IPS-18a (cell line): ENCODE results near the gene SKAP1.

ENCODE experiments used
- H3K27ac ChIP-seq: one replicate; pipeline ENCODE4 v1.5.1; 2013; ENCODE audit warnings: low read length
- H3K27me3 ChIP-seq: one replicate; pipeline ENCODE4 v1.6.1; 2013; ENCODE audit warnings: mild to moderate bottlenecking, low read length; ENCODE audit not compliant: control insufficient read depth, insufficient read depth
- H3K36me3 ChIP-seq: one replicate; pipeline ENCODE4 v1.6.1; 2013; ENCODE audit warnings: low read depth, low read length; ENCODE audit not compliant: control insufficient read depth
- H3K4me1 ChIP-seq: one replicate; pipeline ENCODE4 v1.6.1; 2013; ENCODE audit warnings: low read depth, low read length; ENCODE audit not compliant: control insufficient read depth
- H3K4me3 ChIP-seq: one replicate; pipeline ENCODE4 v1.5.1; 2013; ENCODE audit warnings: low read length
- H3K9ac ChIP-seq: one replicate; pipeline ENCODE4 v1.6.1; 2013; ENCODE audit warnings: mild to moderate bottlenecking, low read length, moderate library complexity
- H3K9me3 ChIP-seq: one replicate; pipeline ENCODE4 v1.6.1; 2013; ENCODE audit warnings: low read depth, low read length; ENCODE audit not compliant: control insufficient read depth

SKAP1 gene

DNA sequence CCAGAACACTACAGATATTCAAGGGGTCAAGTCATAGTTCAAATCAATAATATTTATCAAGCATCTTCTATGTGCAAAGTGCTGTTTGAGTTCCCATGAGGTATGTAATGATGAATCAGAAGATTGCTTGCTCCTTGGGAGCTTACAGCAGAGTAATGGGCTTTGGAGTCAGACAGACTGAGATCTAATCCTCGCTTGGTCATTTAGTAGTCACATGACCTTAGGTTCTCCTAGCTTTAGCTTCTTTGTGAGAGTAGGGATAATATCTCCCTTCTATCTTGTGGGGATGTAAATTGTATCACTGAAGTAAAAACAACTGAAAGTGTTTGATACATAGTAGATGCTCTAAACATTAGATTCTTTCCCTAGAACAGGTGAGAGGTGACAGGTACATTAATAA, 292.4 kb downstream of the SKAP1 start:
- H3K27ac ChIP-seq = no peak overlapping the region
- no peak overlapping the region for H3K9ac ChIP-seq
- no peak overlapping the region for H3K4me3 ChIP-seq
- no peaks in the 10 kb centered on the region for H3K27me3 ChIP-seq
- no peaks in the 10 kb centered on the region for H3K36me3 ChIP-seq
- no peaks in the 10 kb centered on the region for H3K4me1 ChIP-seq
- no peaks in the 10 kb centered on the region for H3K9me3 ChIP-seq

DNA sequence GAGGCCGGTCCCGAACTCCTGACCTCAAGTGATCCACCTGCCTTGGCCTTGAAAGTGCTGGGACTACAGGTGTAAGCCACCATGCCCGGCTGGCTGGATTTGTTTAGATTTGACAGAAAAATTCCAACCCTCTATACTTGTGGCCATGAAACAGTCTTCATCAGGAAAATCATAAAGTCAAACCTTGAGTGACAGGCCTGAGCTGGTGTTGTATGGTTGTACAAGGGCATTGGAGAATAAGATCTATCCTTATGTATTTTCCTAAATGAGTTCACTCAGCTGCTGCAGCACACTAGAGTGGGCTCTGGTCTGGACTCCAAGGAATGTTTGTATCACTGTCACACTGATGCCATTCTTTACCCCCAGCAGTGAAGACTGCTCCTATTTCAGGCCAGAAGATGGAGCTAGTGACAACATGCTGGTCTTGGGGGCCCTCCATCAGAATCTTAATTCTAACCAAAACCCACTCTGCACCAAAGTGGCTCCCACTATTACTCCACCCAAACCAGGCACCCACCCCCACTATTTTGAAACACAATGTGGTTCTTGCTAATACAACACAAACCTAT, 295.0 kb downstream of the SKAP1 start:
- H3K9ac ChIP-seq = no peak overlapping the region
- H3K4me1 ChIP-seq = no peaks in the 10 kb centered on the region
- H3K36me3 ChIP-seq = no peaks in the 10 kb centered on the region
- H3K4me3 ChIP-seq = no peak overlapping the region
- no peaks in the 10 kb centered on the region for H3K9me3 ChIP-seq
- H3K27me3 ChIP-seq = no peaks in the 10 kb centered on the region
- no peak overlapping the region for H3K27ac ChIP-seq

DNA sequence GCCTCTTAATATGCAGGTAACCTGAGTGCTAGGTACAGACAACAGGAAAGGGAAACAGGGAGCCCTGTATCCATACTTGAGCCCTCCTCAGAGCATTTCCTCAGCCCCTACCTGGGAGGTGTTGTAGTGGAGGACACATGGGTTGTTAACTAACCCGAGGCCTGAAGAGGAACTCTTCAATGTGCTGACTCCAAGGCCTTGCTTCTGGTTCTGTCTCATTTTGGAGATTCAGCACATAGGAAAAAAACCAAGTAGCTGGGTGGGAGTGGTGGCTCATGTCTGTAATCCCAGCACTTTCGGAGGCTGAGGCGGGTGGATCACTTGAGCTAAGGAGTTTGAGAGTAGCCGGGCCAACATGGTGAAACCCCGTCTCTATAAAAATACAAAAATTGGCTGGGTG, 297.6 kb downstream of the SKAP1 start:
- H3K27ac ChIP-seq = no peak overlapping the region
- no peaks in the 10 kb centered on the region for H3K27me3 ChIP-seq
- H3K9me3 ChIP-seq = no peaks in the 10 kb centered on the region
- H3K4me1 ChIP-seq = no peaks in the 10 kb centered on the region
- no peak overlapping the region for H3K9ac ChIP-seq
- no peak overlapping the region for H3K4me3 ChIP-seq
- H3K36me3 ChIP-seq = no peaks in the 10 kb centered on the region

DNA sequence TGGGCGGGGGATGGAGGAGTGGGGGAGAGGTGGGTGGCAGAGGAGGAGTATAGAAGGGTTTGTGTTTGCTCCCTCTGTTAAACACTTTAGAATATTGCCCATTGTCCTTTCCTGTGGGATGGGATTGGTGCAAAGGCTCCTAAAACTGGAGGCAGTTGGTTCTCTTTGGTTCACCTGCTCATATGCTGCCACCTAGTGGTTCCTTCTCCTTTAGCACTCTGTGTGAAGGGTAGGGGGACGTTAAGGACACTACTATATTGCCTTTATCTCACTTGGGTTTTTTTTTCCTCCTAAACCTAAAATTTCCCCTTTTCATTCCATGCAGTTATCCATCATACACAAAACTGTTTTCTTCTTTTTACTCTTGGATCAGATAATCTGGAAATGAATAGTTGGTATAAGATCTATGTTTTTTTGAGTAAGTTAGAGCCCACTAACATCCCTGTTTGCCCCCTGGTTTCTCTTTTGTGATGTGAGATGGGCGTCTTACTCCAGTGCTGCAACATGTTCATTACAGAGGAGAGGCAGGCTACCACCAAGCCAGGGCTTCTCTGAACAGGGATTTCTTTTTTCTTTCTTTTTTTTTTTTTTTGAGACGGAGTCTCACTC, 298.7 kb downstream of the SKAP1 start:
- Histone ChIP-seq H3K4me1 (no peaks in the 10 kb centered on the region), H3K27ac (no peak overlapping the region), H3K9me3 (no peaks in the 10 kb centered on the region)

DNA sequence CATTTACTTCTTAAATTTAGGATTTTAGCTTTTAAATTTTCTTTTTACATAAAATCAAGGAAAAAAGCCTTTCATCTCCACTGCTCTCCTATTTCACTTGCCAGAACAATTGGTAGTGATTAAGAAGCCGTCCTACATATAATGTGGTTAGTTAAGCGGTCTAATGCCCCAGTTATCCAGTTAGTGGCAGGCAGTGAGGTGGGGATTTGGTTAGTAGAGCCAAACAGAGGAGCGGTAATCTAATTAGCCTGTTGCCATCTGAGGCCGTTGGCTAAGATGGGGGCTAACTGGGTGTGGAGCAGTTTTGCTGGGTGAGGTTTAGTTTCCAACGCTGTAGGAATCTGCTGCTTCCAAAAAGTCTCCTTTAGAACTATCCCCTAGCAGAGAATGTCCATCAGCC, 300.0 kb downstream of the SKAP1 start:
- H3K36me3 ChIP-seq = no peaks in the 10 kb centered on the region
- H3K4me1 ChIP-seq = no peaks in the 10 kb centered on the region
- H3K27ac ChIP-seq = no peak overlapping the region
- H3K27me3 ChIP-seq = no peaks in the 10 kb centered on the region
- H3K4me3 ChIP-seq = no peak overlapping the region
- H3K9me3 ChIP-seq = no peaks in the 10 kb centered on the region
- no peak overlapping the region for H3K9ac ChIP-seq

More for the DNA sequence above, 298.7 kb downstream of the SKAP1 start:
- no peak overlapping the region for H3K9ac ChIP-seq
- H3K36me3 ChIP-seq = no peaks in the 10 kb centered on the region
- H3K4me3 ChIP-seq = no peak overlapping the region
- H3K27me3 ChIP-seq = no peaks in the 10 kb centered on the region

DNA sequence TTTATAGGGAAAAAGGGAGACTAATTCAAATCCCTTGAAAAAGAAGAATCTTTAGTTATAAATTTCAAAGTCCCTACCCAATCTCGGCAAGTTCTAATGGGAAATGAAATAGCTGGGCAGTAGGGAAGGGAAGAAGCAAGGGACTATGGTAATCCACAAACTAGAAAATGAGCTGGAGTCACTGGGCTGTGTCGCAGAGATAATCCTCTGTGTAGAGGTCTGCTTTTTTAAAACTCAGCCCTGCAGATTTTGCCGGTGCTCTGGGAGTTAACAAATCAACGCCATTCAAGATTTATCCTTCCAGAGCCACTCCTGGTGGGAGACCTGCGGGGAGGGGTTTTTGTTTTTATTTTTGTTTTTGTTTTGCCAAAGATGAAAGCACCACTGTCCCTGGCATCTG, 301.6 kb downstream of the SKAP1 start:
- no peak overlapping the region for H3K9ac ChIP-seq
- H3K9me3 ChIP-seq = no peaks in the 10 kb centered on the region
- no peak overlapping the region for H3K4me3 ChIP-seq

DNA sequence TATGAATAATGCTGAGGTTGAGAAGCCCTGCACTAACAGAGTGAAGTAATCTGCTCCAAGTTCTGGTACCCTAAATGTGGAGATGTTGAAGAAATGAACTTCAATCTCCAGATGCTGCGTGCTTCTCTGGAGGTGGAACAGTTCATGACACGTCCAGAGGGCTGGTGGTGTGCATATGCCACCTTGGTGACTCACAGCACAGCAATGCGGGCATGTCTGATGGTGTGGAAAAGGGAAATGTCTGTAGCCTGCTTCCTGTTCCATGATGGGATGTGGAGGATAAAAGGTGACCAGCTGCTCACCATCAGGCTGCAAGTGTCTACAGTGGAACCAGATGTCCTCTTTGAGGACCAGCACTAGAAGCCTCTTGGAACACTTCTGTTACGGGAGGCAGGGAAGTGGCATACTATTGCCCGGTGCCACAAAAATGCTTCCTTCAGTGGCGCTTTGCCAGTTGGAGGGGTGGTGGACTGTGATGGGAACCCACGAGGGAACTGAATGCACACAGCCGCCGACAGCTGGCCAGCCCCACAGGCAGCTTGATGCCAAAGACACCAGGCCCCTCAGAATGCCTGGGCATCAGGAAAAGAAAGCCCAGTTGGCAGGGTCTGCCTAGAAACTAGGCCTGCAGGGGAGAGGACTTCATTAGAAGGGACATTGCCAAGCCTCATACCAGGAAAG, 302.5 kb downstream of the SKAP1 start:
- no peaks in the 10 kb centered on the region for H3K27me3 ChIP-seq
- no peak overlapping the region for H3K27ac ChIP-seq
- no peaks in the 10 kb centered on the region for H3K4me1 ChIP-seq
- no peak overlapping the region for H3K4me3 ChIP-seq
- H3K9me3 ChIP-seq = no peaks in the 10 kb centered on the region
- no peak overlapping the region for H3K9ac ChIP-seq
- no peaks in the 10 kb centered on the region for H3K36me3 ChIP-seq

More for the DNA sequence above, 301.6 kb downstream of the SKAP1 start:
- H3K36me3 ChIP-seq = no peaks in the 10 kb centered on the region
- no peaks in the 10 kb centered on the region for H3K27me3 ChIP-seq
- H3K27ac ChIP-seq = no peak overlapping the region
- no peaks in the 10 kb centered on the region for H3K4me1 ChIP-seq

DNA sequence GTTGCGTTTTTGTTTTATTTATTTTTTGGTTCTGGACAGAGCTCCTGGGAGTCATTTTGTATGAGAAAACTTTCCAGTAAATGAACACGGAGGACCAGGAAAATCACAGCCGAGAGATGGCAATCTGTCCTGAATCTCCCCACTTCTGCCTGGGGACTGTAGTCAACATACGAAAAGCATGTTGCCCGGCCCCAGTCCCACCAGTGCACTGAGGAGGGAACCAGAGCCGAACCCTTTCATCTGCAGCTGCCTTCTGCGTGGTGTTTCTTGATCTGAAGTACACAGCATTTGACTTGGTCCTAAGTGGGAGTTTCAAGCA, 303.5 kb downstream of the SKAP1 start:
- no peaks in the 10 kb centered on the region for H3K4me1 ChIP-seq
- peaks cover 9% of the 10 kb centered on the region for H3K36me3 ChIP-seq
- H3K27me3 ChIP-seq = no peaks in the 10 kb centered on the region
- no peak overlapping the region for H3K4me3 ChIP-seq
- H3K9ac ChIP-seq = no peak overlapping the region
- no peaks in the 10 kb centered on the region for H3K9me3 ChIP-seq
- no peak overlapping the region for H3K27ac ChIP-seq

DNA sequence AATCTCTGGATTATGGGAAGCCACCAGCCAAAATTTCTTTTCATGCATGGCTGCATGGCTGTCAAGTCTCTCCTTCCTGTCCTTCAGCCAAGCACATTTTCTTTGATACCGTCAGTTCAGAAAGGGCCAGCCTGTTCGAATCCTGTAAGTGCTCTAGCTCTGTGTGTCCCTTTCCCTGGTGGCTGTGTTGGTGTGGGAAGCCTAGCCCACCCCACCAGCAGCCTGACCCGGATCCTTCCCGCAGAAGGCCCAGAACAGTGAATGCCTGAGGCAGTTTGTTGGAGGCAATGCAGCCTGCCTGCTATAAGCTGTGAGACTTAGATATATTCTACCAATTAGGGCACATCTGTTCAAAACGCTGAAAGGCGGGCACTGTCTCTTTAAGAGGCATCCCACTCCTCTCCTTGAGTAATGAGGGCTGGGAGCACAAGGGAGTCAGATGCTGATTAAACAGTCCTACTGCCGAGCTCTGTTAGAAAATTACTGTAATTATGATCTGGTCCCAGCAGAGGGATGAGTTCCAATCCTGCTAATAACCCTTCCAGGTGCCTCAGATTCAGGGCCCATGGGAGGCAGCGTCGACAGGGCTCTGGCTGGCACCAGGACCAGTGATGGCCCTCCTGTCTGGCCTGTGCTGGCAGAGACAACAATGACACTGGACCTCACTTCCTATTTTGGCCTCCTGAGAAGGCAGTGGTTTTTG, 304.0 kb downstream of the SKAP1 start:
- Histone ChIP-seq H3K36me3 (peaks cover 14% of the 10 kb centered on the region), H3K4me1 (no peaks in the 10 kb centered on the region), H3K9ac (no peak overlapping the region), H3K4me3 (no peak overlapping the region), H3K27me3 (no peaks in the 10 kb centered on the region), H3K9me3 (no peaks in the 10 kb centered on the region), H3K27ac (no peak overlapping the region)

DNA sequence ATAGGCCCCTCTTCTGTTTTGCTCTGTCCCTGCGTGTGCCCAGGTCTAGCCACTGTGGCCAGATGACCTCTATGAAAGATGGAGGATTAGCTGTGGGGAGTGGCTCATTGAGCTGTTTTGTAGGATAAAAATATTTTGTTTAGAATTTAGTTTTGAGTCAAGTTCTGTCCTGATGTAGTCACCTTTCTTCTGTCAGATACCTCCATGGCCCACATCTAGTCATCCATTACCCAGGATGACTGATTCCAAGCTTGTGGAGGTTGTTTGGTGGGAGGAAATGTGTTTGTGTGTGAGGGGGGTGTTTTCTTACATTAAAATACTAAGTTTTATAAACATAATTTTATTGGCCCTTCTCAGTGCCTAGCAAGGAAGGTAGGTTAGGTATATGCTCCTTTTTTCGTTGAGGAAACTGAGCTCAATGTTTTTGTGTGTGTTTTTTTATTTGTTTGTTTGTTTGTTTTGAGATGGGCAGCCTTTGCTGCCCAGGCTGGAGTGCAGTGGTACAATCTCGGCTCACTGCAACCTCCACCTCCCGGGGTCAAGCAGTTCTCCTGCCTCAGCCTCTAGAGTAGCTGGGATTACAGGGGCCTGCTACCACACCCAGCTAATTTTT, 306.1 kb downstream of the SKAP1 start:
- Histone ChIP-seq H3K27me3 (no peaks in the 10 kb centered on the region), H3K27ac (no peak overlapping the region), H3K4me1 (no peaks in the 10 kb centered on the region), H3K9me3 (no peaks in the 10 kb centered on the region), H3K36me3 (peaks cover 21% of the 10 kb centered on the region), H3K4me3 (no peak overlapping the region), H3K9ac (no peak overlapping the region)

DNA sequence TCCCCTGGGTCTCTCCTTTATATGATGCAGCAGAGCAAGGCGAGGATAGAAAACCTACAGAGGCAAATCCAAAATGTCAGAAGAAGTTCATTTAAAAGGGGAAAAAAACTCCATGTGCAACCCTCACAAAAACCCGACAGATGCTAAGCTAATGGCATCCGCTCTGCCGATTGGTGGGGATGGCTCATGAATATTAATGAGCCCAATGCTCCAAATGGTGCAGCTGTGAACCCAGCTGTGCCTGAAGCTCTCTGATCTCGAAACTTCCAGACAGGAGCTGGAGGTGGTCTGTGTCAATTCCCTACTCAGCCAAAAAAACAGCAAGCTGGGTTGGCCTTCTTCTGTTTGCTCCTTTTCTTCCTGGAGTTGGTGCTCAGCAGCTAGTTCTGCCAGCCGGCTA, 306.9 kb downstream of the SKAP1 start:
- Histone ChIP-seq H3K4me3 (no peak overlapping the region), H3K27ac (no peak overlapping the region), H3K36me3 (peaks cover 27% of the 10 kb centered on the region), H3K27me3 (no peaks in the 10 kb centered on the region), H3K9me3 (no peaks in the 10 kb centered on the region), H3K4me1 (no peaks in the 10 kb centered on the region), H3K9ac (no peak overlapping the region)
